Endothelial cell of umbilical vein (primary cell): ENCODE data around the gene GATA3. TPM values are rescaled to one million over a fixed set of nuclear protein-coding genes. Genes with fewer than 3 reads are reported as not detected.

Source experiments
- BruUV-seq: library from RNA; stranded (reverse); fragments of 400-500 nt; replicated peaks from 2 replicates; lab custom pipeline; 2021; lab: Mats Ljungman, UMichigan
- CTCF ChIA-PET: fragments of 300-600, 350-600 bp; sonication (Branson Sonifier 250); formaldehyde crosslinking; loops from one replicate; lab custom pipeline; 2021; ENCODE audit warnings: antibody characterized with exemption, inconsistent platforms; lab: Charles Lee
- POLR2A ChIA-PET: fragments of 300-600, 350-600 bp; sonication (Branson Sonifier 250); formaldehyde crosslinking; loops from one replicate; lab custom pipeline; 2021; ENCODE audit warnings: antibody characterized with exemption, inconsistent platforms; lab: Charles Lee
- DNase-seq: peaks from one replicate; pipeline ENCODE4 v3.0.0-alpha.2; 2011; ENCODE audit warnings: low read depth, low spot score
- FAIRE-seq: peaks from 2 replicates; lab custom pipeline; 2011; peaks lifted over from hg19 to GRCh38; lab: Jason Lieb, UNC
- H2AFZ ChIP-seq: 2 replicates; pipeline ENCODE4 v1.6.0; 2012; ENCODE audit warnings: low read depth, low read length, control low read depth, inconsistent platforms
- H3K27ac ChIP-seq: 2 replicates; pipeline ENCODE4 v1.5.1; 2011; ENCODE audit warnings: low read depth, mild to moderate bottlenecking, control low read depth, low read length, moderate library complexity; ENCODE audit not compliant: insufficient read depth
- H3K27me3 ChIP-seq, 2 experiments: 2 replicates each; pipeline versions ENCODE4 v1.6.0 to v1.6.1; 2011; ENCODE audit warnings: low read length in 2 of 2, mixed read lengths in 1 of 2; ENCODE audit not compliant: control insufficient read depth in 2 of 2, insufficient read depth in 2 of 2
- H3K36me3 ChIP-seq, 2 experiments: 2 replicates in 1 of 2; 3 replicates in 1 of 2; pipeline ENCODE4 v1.5.1; 2011; ENCODE audit warnings: low read length in 2 of 2, mild to moderate bottlenecking in 1 of 2, moderate library complexity in 1 of 2; ENCODE audit not compliant: control insufficient read depth in 2 of 2, insufficient read depth in 2 of 2; ENCODE audit errors: extremely low read depth in 1 of 2
- H3K4me1 ChIP-seq: 3 replicates; pipeline ENCODE4 v1.5.1; 2011; ENCODE audit warnings: mild to moderate bottlenecking, low read length; ENCODE audit not compliant: control insufficient read depth, insufficient read depth; ENCODE audit errors: extremely low read depth
- H3K4me2 ChIP-seq: 2 replicates; pipeline ENCODE4 v1.6.1; 2011; ENCODE audit warnings: low read length, control low read depth, mixed read lengths; ENCODE audit not compliant: insufficient read depth
- H3K4me3 ChIP-seq, 3 experiments: fragments of 200-600 bp in 1 of 3; sonication (generic), shearing (Covaris generic) in 1 of 3; replicated peaks in 1 of 3; 2 replicates each; pipeline ENCODE4 v1.5.1; 2011 to 2016; ENCODE audit warnings: control low read depth in 3 of 3, low read length in 3 of 3, mild to moderate bottlenecking in 2 of 3, inconsistent platforms in 1 of 3, low read depth in 1 of 3, moderate library complexity in 1 of 3; ENCODE audit not compliant: insufficient read depth in 1 of 3
- H3K79me2 ChIP-seq: 2 replicates; pipeline ENCODE4 v1.6.0; 2012; ENCODE audit warnings: low read length, inconsistent platforms; ENCODE audit not compliant: control insufficient read depth, insufficient read depth
- H3K9ac ChIP-seq: replicated peaks from 2 replicates; pipeline ENCODE3; 2011; ENCODE audit warnings: low read length, control low read depth; ENCODE audit not compliant: insufficient read depth; ENCODE audit errors: extremely low read depth
- H3K9me1 ChIP-seq: replicated peaks from 3 replicates; pipeline ENCODE4 v1.6.0; 2011; ENCODE audit warnings: mild to moderate bottlenecking, low read length; ENCODE audit not compliant: control insufficient read depth, insufficient read depth; ENCODE audit errors: extremely low read depth
- H3K9me3 ChIP-seq: replicated peaks from 2 replicates; pipeline ENCODE4 v1.5.1; 2012; ENCODE audit warnings: low read length, inconsistent platforms; ENCODE audit not compliant: control insufficient read depth, insufficient read depth
- H4K20me1 ChIP-seq: replicated peaks from 2 replicates; pipeline ENCODE3; 2011; ENCODE audit warnings: mild to moderate bottlenecking, low read length; ENCODE audit not compliant: control insufficient read depth, insufficient read depth; ENCODE audit errors: extremely low read depth
- EZH2 ChIP-seq: IDR thresholded peaks from 2 replicates; pipeline ENCODE4 v1.6.1; 2012; ENCODE audit warnings: borderline replicate concordance, low read depth, mild to moderate bottlenecking, moderate library complexity, low read length, inconsistent platforms; ENCODE audit not compliant: severe bottlenecking
- FOS ChIP-seq: IDR thresholded peaks from 2 replicates; pipeline ENCODE4 v1.6.1; 2011; ENCODE audit warnings: mild to moderate bottlenecking, low read length, moderate library complexity, borderline replicate concordance; ENCODE audit not compliant: insufficient read depth
- GATA2 ChIP-seq: IDR thresholded peaks from 2 replicates; pipeline ENCODE4 v1.7.0; 2011; ENCODE audit warnings: low read depth, mild to moderate bottlenecking, moderate library complexity, mixed read lengths, low read length; ENCODE audit not compliant: insufficient read length, insufficient read depth
- JUN ChIP-seq: IDR thresholded peaks from 2 replicates; pipeline ENCODE4 v1.6.1; 2011; ENCODE audit warnings: borderline replicate concordance, low read depth; ENCODE audit not compliant: insufficient read length, insufficient read depth
- MYC ChIP-seq: IDR thresholded peaks from one replicate; pipeline ENCODE4 v1.6.1; 2011; ENCODE audit warnings: mild to moderate bottlenecking, low read depth, low read length
- POLR2A ChIP-seq: IDR thresholded peaks from 2 replicates; pipeline ENCODE4 v1.6.1; 2012; ENCODE audit warnings: low read depth, mild to moderate bottlenecking, control low read depth, low read length
- POLR2AphosphoS5 ChIP-seq: IDR thresholded peaks from 2 replicates; pipeline ENCODE4 v1.6.1; 2012; ENCODE audit warnings: low read depth, mild to moderate bottlenecking, control low read depth, low read length, moderate library complexity; ENCODE audit not compliant: insufficient read depth
- dilution Hi-C: fragments of 300-500 bp; cut with MboI; formaldehyde crosslinking; loops from one replicate; pipeline ENCODE4 v1.15.0; 2019; ENCODE audit warnings: low sequenced_read_pairs; ENCODE audit not compliant: extremely low pct_ligation_motif_present
- intact Hi-C: fragments of 100-400 bp; cut with micrococcal nuclease; formaldehyde crosslinking; loops from one replicate; pipeline ENCODE4 v1.10.0; 2022
- polyA plus RNA-seq, 4 experiments: library from polyadenylated mRNA; depleted of rRNA in 3 of 4; stranded (reverse) in 3 of 4; unstranded in 1 of 4; fragments of >200 nt; gene quantifications; 2 replicates each; pipeline versions ENCODE4 v1.2.1 to v1.2.3, GENCODE V29; 2011 to 2012; ENCODE audit warnings: missing spikeins in 1 of 4
- total RNA-seq: library from RNA; stranded (reverse); gene quantifications from 2 replicates; pipeline ENCODE4 v1.2.3, GENCODE V29; 2021
- TF ChIP-seq, protein P1 (sequence below), 2 donors: IDR thresholded peaks; 1 replicate in 1 of 2; 2 replicates in 1 of 2; pipeline ENCODE4 v1.5.1; 2011; ENCODE audit warnings: low read length in 2 of 2, mild to moderate bottlenecking in 2 of 2, moderate library complexity in 2 of 2, control low read depth in 1 of 2, inconsistent platforms in 1 of 2, low read depth in 1 of 2; ENCODE audit not compliant: insufficient read depth in 1 of 2; ENCODE audit errors: extremely low read depth in 1 of 2
- TF ChIP-seq, protein P2 (sequence below): IDR thresholded peaks from 2 replicates; pipeline ENCODE4 v1.6.1; 2011; ENCODE audit not compliant: insufficient read depth, insufficient read length

The GATA3 gene
- total and polyA plus RNA-seq, 2 donors (not counting 3 experiments of a cell fraction or from before 2014, with no cell fraction given), result 9.3 to 33.0 TPM

DNA sequence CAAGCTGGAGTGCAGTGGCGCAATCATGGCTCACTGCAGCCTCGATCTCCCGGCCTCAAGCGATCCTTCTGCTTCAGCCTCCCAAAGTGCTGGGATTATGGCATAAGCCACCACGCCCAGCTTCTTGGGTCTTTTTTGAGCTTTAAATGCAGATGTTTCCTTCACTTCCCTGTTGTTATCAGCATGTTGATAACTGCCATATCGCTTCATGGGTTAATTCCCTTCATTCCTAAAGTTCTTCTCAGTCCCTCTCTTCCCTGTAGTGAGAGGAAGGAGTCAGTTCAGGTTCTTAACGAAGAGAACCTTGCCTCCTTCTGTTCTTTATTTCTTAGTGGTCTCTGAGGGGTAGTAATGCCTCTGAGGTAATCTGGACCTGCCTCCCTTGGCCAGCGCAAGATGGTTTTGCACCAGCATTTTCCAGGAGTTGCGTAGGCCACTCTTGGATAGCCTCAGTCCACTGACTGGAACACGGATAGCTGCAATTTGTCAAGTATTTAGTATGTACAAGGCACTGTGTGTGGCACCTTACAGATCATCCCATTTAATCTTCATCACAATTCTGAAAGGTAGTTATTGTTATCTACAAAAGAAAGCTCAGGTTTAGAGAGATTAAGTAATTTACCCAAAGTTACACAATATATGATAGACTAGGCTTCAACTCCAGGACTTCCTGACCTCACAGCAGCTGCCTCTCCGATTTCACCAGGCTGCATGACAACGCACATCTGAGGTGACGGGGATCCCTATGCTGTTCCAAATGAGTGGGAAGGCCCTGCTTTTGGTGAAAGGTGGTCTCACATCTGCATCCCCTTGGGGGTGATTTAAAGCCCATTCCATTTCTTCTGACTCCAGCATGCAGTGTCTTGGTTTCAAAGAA, 60.5 kb downstream of the GATA3 start:
- POLR2A ChIA-PET, result no interaction called here
- Histone ChIP-seq H3K9me3 (no peaks in the 10 kb centered on the region), H3K9ac (no peak overlapping the region), H3K79me2 (no peaks in the 10 kb centered on the region), H2AFZ (no peak overlapping the region), H3K36me3 (no peaks in the 10 kb centered on the region), H3K27ac (no peak overlapping the region), H3K4me3 (no peak overlapping the region), H3K27me3 (no peaks in the 10 kb centered on the region), H3K9me1 (no peaks in the 10 kb centered on the region), H3K4me1 (peaks cover 2% of the 10 kb centered on the region), H4K20me1 (no peaks in the 10 kb centered on the region), H3K4me2 (no peak overlapping the region)
- CTCF ChIA-PET, result no interaction called here
- intact Hi-C loops (no loop called here), dilution Hi-C loops (no loop called here)
- BruUV-seq, result no TSS peak
- FAIRE-seq (no peak), DNase-seq (no peak)
- TF ChIP-seq EZH2 (no peak), GATA2 (no peak), POLR2AphosphoS5 (no peak), JUN (no peak), MYC (no peak), FOS (no peak), POLR2A (no peak)
- TF ChIP-seq, protein P1, sequence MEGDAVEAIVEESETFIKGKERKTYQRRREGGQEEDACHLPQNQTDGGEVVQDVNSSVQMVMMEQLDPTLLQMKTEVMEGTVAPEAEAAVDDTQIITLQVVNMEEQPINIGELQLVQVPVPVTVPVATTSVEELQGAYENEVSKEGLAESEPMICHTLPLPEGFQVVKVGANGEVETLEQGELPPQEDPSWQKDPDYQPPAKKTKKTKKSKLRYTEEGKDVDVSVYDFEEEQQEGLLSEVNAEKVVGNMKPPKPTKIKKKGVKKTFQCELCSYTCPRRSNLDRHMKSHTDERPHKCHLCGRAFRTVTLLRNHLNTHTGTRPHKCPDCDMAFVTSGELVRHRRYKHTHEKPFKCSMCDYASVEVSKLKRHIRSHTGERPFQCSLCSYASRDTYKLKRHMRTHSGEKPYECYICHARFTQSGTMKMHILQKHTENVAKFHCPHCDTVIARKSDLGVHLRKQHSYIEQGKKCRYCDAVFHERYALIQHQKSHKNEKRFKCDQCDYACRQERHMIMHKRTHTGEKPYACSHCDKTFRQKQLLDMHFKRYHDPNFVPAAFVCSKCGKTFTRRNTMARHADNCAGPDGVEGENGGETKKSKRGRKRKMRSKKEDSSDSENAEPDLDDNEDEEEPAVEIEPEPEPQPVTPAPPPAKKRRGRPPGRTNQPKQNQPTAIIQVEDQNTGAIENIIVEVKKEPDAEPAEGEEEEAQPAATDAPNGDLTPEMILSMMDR (IDR thresholded peaks at IDR 0.05; ENCODE audit: extremely low read depth in 1 of 2, insufficient read depth in 1 of 2, low read depth in 1 of 2, low read length in 2 of 2), result no peak
- TF ChIP-seq, protein P2, sequence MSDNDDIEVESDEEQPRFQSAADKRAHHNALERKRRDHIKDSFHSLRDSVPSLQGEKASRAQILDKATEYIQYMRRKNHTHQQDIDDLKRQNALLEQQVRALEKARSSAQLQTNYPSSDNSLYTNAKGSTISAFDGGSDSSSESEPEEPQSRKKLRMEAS, result no peak
